ENCODE results near the gene SOWAHA. TPM values are rescaled to one million over a fixed set of nuclear protein-coding genes. Genes with fewer than 3 reads are reported as not detected.
A peak's percentile ranks its signal among the peaks of the same experiment; 100 is the strongest.

The SOWAHA gene
- total RNA-seq, 1 experiment from 2014 or later: 0.04 TPM

DNA sequence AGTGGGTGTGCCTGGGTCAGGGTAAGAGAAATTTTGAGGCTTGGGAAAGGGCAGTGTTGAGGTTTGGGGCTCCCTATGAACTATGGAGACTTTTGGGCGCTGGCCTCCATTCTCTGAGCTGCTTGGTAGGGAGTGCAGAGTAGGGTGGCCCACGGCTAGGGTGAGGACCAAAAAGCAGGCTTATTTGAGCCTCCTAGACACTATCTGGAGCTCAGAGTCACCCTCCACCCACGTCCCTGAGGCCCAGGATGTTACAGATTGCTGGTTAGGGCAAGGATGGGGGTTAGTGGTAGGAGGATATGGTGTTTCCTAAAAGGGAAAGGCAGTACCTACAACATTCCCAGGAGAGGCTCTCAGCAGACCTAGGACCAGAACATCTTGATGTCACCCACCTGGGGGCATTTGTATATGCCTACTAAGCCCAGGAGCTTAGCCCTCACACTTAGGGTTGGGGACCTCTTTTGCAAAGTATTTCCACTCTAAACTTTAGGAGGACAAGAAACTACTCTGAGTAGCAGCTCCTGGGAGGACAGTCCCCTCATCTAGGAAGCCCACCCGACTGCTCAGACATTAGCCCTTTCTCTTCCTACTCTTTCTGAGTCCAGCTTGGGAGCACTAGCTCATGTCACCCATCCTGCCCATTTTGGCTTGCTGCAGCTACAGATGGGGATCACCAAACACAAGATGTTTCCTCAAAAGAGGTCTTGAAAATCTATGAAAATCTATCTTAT, 15.0 kb downstream of the SOWAHA start:
- H2AFZ ChIP-seq (ENCODE audit: low read length): no peak overlapping the region
- H3K9me3 ChIP-seq (ENCODE audit: low read length): no peaks in the 10 kb centered on the region
- CTCF ChIA-PET: no interaction called here
- intact Hi-C loops (cut with micrococcal nuclease): no loop called here
- no peak overlapping the region for H3K4me2 ChIP-seq (ENCODE audit: low read length)
- H3K4me1 ChIP-seq (ENCODE audit: insufficient read depth, low read length): peaks cover 5% of the 10 kb centered on the region
- H3K79me2 ChIP-seq (ENCODE audit: low read length): peaks cover 17% of the 10 kb centered on the region; the same call in 1 of the 2 replicates
- H3K9ac ChIP-seq (ENCODE audit: low read length): no peak overlapping the region
- no peaks in the 10 kb centered on the region for H3K27me3 ChIP-seq (ENCODE audit: low read length)
- POLR2A ChIA-PET (ENCODE audit: unreplicated experiment): no interaction called here
- ATAC-seq (no peak), DNase-seq (no peak)
- H3F3A ChIP-seq (ENCODE audit: low read length, unreplicated experiment): no peaks in the 10 kb centered on the region
- H3K9me2 ChIP-seq (replicated peaks; ENCODE audit: low read length): no peaks in the 10 kb centered on the region
- no TSS peak for BruUV-seq (replicated peaks)
- H3K36me3 ChIP-seq (ENCODE audit: low read depth, low read length): no peaks in the 10 kb centered on the region
- H3K27ac ChIP-seq (ENCODE audit: low read length): no peak overlapping the region
- no peaks in the 10 kb centered on the region for H4K20me1 ChIP-seq (ENCODE audit: low read length)
- H3K4me3 ChIP-seq (ENCODE audit: low read length): no peak overlapping the region
- TF ChIP-seq, protein P1, sequence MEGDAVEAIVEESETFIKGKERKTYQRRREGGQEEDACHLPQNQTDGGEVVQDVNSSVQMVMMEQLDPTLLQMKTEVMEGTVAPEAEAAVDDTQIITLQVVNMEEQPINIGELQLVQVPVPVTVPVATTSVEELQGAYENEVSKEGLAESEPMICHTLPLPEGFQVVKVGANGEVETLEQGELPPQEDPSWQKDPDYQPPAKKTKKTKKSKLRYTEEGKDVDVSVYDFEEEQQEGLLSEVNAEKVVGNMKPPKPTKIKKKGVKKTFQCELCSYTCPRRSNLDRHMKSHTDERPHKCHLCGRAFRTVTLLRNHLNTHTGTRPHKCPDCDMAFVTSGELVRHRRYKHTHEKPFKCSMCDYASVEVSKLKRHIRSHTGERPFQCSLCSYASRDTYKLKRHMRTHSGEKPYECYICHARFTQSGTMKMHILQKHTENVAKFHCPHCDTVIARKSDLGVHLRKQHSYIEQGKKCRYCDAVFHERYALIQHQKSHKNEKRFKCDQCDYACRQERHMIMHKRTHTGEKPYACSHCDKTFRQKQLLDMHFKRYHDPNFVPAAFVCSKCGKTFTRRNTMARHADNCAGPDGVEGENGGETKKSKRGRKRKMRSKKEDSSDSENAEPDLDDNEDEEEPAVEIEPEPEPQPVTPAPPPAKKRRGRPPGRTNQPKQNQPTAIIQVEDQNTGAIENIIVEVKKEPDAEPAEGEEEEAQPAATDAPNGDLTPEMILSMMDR (conservative IDR thresholded peaks at IDR 0.05; ENCODE audit: low read depth, low read length): no peak
- no peak for TF ChIP-seq EZH2phosphoT487 (IDR thresholded peaks at IDR 0.05; ENCODE audit: borderline replicate concordance, low read length)
- no peak for TF ChIP-seq EZH2 (IDR thresholded peaks at IDR 0.05; ENCODE audit: low read length, unreplicated experiment)

DNA sequence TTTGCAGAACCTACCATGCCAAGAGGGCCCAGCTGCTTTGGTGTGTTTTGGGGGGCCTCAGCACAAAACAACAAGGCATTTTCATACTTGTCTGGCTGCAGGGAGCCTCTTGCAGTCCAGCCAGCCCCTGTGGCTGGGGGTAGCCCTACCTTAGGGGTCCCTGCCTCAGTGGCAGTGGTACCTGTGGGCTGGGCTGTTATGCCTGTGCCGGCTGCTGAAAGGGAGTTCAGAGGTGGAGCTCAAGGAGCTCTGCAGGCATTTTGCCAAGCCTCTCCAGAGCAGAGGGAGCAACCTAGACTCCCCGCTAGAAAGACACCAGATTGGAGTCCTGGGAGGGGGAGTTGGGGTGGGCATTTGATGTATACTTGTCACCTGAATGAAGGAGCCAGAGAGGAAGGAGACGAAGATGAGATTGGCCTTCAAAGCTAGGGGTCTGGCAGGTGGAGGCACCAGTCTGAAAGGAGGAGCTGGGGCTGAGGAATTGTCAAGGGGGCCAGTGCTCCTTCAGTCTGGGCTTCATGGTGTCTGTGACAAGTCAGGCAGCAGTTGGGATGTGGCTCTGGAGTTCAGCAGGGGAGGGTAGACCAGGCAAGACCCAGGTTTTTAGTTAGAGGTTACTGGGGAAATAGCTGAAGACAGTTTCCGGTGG, 15.9 kb downstream of the SOWAHA start:
- TSS peak; percentile 35 for BruUV-seq (replicated peaks)
- ATAC-seq: no peak
- Histone ChIP-seq H3K27ac (ENCODE audit: low read length) (no peak overlapping the region), H3F3A (ENCODE audit: low read length, unreplicated experiment) (no peaks in the 10 kb centered on the region), H3K9ac (ENCODE audit: low read length) (peak overlapping the region; percentile 79; the same call in 1 of the 2 replicates), H3K36me3 (ENCODE audit: low read depth, low read length) (no peaks in the 10 kb centered on the region), H2AFZ (ENCODE audit: low read length) (peak overlapping the region; percentile 90), H3K4me1 (ENCODE audit: insufficient read depth, low read length) (peaks cover 5% of the 10 kb centered on the region), H3K9me2 (replicated peaks; ENCODE audit: low read length) (no peaks in the 10 kb centered on the region), H3K4me2 (ENCODE audit: low read length) (peak overlapping the region; percentile 98), H3K9me3 (ENCODE audit: low read length) (no peaks in the 10 kb centered on the region), H4K20me1 (ENCODE audit: low read length) (no peaks in the 10 kb centered on the region), H3K4me3 (ENCODE audit: low read length) (peak overlapping the region; percentile 95), H3K27me3 (ENCODE audit: low read length) (no peaks in the 10 kb centered on the region), H3K79me2 (ENCODE audit: low read length) (peaks cover 17% of the 10 kb centered on the region; the same call in 1 of the 2 replicates)
- ChIA-PET POLR2A (ENCODE audit: unreplicated experiment) (no interaction called here), CTCF (no interaction called here)
- TF ChIP-seq, protein P1 (conservative IDR thresholded peaks at IDR 0.05; ENCODE audit: low read depth, low read length): no peak
- TF ChIP-seq EZH2phosphoT487 (IDR thresholded peaks at IDR 0.05; ENCODE audit: borderline replicate concordance, low read length) (no peak), EZH2 (IDR thresholded peaks at IDR 0.05; ENCODE audit: low read length, unreplicated experiment) (no peak)
- DNase-seq: no peak
- intact Hi-C loops (cut with micrococcal nuclease): no loop called here

All from PC-3 (cell line).